Fibroblast of mammary gland (primary cell): ENCODE data around the gene TMEM219.
"Not testable (repeated sequence)": the region's sequence is repeated elsewhere in the genome, so short reads cannot be mapped to it uniquely, and the experiment has no call there.

Source experiments
- DNase-seq: peaks from one replicate; pipeline ENCODE4 v3.0.0-alpha.2; 2010; ENCODE audit warnings: low read depth
- H3K4me3 ChIP-seq: 2 replicates; pipeline ENCODE4 v1.5.1; 2011; ENCODE audit warnings: low read depth, mild to moderate bottlenecking, low read length, moderate library complexity; ENCODE audit not compliant: control insufficient read depth
- TF ChIP-seq, protein P1 (sequence below): conservative IDR thresholded peaks from 2 replicates; pipeline ENCODE4 v1.5.1; 2011; ENCODE audit warnings: low read depth, low read length, inconsistent platforms; ENCODE audit not compliant: control insufficient read depth, insufficient read depth

The TMEM219 gene

DNA sequence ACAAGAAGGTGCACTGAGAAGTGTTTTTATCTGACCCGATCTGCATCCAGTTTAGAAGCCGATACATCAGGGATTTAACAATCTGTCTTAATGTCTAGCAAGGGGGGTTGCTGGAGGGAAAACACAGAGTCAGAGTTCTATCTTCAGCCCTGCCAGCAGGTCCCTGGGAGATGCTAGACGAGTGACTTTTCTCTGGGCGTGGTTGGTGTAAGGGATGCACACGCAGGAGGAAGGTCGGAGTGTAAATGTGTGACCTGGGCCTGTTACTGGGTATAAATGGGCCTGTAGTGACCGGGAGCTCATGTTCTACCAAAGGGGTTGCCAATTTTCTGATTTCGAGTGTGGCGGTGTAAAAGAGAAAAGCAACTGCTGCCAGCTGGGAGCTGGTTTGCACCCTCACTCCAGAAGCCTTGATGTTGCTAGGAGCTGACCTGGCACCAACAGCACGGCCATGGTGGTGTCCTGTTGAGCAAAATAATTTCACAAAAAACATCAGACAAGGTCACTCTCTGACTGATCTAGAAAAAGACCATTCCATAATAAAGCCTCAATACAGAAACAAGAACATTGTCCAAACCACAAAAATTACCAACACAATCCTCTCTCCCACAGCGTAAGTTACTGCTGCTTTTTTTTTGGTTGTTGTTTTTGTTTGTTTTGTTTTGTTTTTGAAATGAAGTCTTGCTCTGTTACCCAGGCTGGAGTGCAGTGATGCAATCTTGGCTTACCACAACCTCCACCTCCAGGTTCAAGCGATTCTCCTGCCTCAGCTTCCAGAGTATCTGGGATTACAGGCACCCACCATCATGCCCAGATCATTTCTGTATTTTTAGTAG, 34.6 kb upstream of the TMEM219 start:
- DNase-seq = no peak
- no peak overlapping the region for H3K4me3 ChIP-seq
- TF ChIP-seq, protein P1, sequence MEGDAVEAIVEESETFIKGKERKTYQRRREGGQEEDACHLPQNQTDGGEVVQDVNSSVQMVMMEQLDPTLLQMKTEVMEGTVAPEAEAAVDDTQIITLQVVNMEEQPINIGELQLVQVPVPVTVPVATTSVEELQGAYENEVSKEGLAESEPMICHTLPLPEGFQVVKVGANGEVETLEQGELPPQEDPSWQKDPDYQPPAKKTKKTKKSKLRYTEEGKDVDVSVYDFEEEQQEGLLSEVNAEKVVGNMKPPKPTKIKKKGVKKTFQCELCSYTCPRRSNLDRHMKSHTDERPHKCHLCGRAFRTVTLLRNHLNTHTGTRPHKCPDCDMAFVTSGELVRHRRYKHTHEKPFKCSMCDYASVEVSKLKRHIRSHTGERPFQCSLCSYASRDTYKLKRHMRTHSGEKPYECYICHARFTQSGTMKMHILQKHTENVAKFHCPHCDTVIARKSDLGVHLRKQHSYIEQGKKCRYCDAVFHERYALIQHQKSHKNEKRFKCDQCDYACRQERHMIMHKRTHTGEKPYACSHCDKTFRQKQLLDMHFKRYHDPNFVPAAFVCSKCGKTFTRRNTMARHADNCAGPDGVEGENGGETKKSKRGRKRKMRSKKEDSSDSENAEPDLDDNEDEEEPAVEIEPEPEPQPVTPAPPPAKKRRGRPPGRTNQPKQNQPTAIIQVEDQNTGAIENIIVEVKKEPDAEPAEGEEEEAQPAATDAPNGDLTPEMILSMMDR = no peak

DNA sequence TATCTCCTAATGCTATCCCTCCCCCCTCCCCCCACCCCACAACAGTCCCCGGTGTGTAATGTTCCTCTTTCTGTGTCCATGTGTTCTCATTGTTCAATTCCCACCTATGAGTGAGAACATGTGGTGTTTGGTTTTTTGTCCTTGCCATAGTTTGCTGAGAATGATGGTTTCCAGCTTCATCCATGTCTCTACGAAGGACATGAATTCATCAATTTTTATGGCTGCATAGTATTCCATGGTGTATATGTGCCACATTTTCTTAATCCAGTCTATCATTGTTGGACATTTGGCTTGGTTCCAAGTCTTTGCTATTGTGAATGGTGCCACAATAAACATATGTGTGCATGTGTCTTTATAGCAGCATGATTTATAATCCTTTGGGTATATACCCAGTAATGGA, 30.1 kb upstream of the TMEM219 start:
- DNase-seq, H3K4me3 ChIP-seq: not testable (repeated sequence)

DNA sequence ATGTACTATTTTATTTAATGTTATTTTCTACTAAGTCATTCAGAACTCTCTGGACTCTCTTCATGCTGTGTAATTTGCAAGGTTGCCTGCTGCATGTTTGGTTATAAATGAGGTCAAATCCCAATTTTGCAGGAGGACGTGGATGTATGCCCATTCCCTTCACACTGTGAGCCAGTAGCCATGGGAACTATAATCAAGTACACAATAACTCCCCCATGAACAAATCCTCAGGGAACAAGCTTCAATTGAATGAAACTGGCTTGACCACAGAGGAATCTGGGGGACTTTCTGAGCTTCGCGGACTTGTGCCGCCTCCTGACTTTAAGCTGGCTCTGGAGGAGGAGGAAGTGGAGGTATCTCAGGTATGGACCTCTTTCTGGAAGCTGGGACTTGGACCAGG, 21.2 kb upstream of the TMEM219 start:
- TF ChIP-seq, protein P1 = no peak
- H3K4me3 ChIP-seq = no peak overlapping the region
- no peak for DNase-seq

DNA sequence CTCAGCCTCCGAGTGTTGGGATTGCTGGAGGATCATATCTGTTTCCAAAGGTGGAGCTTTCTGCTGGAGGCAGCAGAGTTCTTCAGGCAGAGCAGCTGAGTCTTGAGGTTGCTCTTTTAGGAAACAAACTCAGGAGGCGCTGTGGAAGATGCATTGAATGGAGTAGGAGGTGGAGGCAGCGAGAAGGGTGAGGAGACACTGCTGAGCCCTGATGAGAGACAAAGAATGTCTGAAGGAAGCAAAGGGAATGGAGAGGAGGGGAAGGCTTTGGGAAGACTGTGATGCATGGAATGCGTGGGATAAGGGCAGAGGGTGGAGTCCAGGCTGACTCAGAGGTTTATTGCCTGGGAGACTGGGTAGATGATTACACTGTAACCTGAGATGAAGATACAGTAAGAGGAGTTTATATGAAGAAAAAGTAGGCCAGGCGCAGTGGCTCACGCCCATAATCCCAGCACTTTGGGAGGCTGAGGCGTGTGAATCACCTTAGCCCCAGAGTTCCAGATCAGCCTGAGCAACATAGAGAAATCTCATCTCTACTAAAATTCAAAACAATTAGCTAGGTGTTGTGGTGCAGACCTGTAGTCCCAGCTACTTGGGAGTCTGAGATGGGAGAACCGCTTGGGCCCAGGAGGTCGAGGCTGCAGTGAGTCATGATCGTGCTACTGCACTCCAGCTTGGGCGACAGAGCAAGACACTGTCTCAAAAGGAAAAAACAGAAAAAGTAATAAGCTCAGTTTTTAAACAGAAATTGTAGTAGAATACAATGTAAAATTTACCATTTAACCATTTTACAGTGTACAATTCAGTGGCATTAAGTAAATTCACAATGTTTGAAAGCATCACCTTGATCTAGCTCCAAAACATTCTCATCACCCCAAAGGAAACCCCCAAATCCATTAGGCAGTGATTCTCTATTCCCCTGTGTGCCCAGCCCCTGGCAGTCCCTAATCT, 17.8 kb upstream of the TMEM219 start:
- peak overlapping the region; percentile 16 for H3K4me3 ChIP-seq
- DNase-seq = peak; percentile 99
- TF ChIP-seq, protein P1 = peak; percentile 52

DNA sequence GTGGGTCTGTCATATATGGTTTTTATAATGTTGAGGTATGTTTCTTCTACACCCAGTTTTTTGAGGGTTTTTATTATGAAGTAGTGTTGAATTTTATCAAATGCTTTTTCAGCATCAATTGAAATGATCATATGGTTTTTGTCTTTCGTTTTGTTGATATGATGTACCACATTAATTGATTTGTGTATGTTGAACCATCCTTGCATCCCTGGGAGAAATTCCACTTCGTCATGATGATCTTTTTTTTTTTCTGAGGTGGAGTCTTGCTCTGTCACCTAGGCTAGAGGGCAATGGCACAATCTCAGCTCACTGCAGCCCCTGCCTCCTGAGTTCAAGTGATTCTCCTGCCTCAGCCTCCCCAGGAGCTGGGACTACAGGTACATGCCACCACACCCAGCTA, 14.0 kb upstream of the TMEM219 start:
- DNase-seq = no peak

DNA sequence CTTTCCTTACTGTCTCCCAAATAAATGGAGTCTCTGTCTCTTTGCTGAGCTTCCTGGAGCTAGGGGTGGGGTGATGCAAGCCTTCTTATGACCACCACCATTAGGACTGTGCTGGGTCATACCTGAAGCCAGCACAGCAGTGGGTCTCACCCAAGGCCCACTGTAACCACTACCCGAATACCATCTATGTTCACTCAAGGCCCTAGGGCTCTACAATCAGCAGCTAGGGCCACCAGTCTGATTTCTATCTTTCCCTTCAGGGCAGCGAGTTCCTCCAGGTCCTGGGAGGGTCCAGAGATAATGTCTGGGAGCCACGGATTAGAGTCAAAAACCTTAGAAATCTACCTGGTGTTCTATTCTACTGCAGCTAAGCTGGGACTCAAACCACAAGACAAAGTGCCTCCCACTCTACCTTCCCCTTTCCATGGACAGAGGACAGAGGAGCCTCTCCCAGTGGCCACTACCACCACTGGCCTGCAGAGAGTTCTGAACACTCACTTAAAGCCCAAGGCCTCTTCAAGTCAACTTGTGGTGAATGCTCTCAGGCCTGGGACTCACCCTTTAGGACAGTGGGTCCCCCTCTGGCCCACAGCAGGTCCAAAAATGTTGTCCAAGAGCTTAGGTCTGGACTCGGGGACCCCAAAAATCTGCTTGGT, 10.9 kb upstream of the TMEM219 start:
- no peak overlapping the region for H3K4me3 ChIP-seq
- DNase-seq = no peak
- TF ChIP-seq, protein P1 = no peak

More for the DNA sequence above, 14.0 kb upstream of the TMEM219 start:
- TF ChIP-seq, protein P1 = no peak
- no peak overlapping the region for H3K4me3 ChIP-seq
